ENCODE data around the gene MEGF11.

- TF ChIP-seq EZH2 (IDR thresholded peaks at IDR 0.05; ENCODE audit: low read length, unreplicated experiment) (no peak), CTCF (conservative IDR thresholded peaks at IDR 0.05; ENCODE audit: low read depth, low read length) (no peak)
Measured at GRCh38 chr15:66212563-66212921, 41.0 kb downstream of the MEGF11 start.
